ENCODE data around the gene CFAP221.

The CFAP221 gene

GRCh38 chr2:119682578-119682977 is 138.3 kb downstream of the CFAP221 start:
- H3K27me3 Mint-ChIP-seq = no peaks in the 10 kb centered on the region
- no peak overlapping the region for H3K27ac Mint-ChIP-seq
- peaks cover 31% of the 10 kb centered on the region for H3K4me1 Mint-ChIP-seq (ENCODE audit: low read depth)
- H3K4me3 Mint-ChIP-seq = no peak overlapping the region
- H3K36me3 Mint-ChIP-seq (ENCODE audit: low read depth) = peaks cover 20% of the 10 kb centered on the region
- H3K9me3 Mint-ChIP-seq = no peaks in the 10 kb centered on the region

GRCh38 chr2:119683074-119683712 is 138.9 kb downstream of the CFAP221 start:
- Mint-ChIP-seq H3K36me3 (ENCODE audit: low read depth) (peaks cover 21% of the 10 kb centered on the region), H3K4me1 (ENCODE audit: low read depth) (peaks cover 31% of the 10 kb centered on the region), H3K9me3 (no peaks in the 10 kb centered on the region), H3K27ac (no peak overlapping the region), H3K27me3 (no peaks in the 10 kb centered on the region), H3K4me3 (no peak overlapping the region)

GRCh38 chr2:119683713-119684443 is 139.6 kb downstream of the CFAP221 start:
- no peaks in the 10 kb centered on the region for H3K27me3 Mint-ChIP-seq
- H3K9me3 Mint-ChIP-seq = no peaks in the 10 kb centered on the region
- H3K4me1 Mint-ChIP-seq (ENCODE audit: low read depth) = peaks cover 31% of the 10 kb centered on the region
- peaks cover 21% of the 10 kb centered on the region for H3K36me3 Mint-ChIP-seq (ENCODE audit: low read depth)
- no peak overlapping the region for H3K4me3 Mint-ChIP-seq
- H3K27ac Mint-ChIP-seq = no peak overlapping the region

- H3K4me1 Mint-ChIP-seq (ENCODE audit: low read depth) = peaks cover 27% of the 10 kb centered on the region
- H3K4me3 Mint-ChIP-seq = no peak overlapping the region
- H3K27ac Mint-ChIP-seq = no peak overlapping the region
- H3K9me3 Mint-ChIP-seq = no peaks in the 10 kb centered on the region
- H3K36me3 Mint-ChIP-seq (ENCODE audit: low read depth) = peaks cover 18% of the 10 kb centered on the region
- H3K27me3 Mint-ChIP-seq = no peaks in the 10 kb centered on the region
These were observed 140.3 kb downstream of the CFAP221 start for GRCh38 chr2:119684518-119684917.

- Mint-ChIP-seq H3K36me3 (ENCODE audit: low read depth) (peaks cover 12% of the 10 kb centered on the region), H3K27me3 (no peaks in the 10 kb centered on the region), H3K4me3 (no peak overlapping the region), H3K4me1 (ENCODE audit: low read depth) (peaks cover 7% of the 10 kb centered on the region), H3K9me3 (no peaks in the 10 kb centered on the region), H3K27ac (no peak overlapping the region)
These were observed 144.4 kb downstream of the CFAP221 start for GRCh38 chr2:119688616-119689015.

GRCh38 chr2:119689218-119689617 is 145.0 kb downstream of the CFAP221 start:
- Mint-ChIP-seq H3K9me3 (peaks cover 3% of the 10 kb centered on the region), H3K4me1 (ENCODE audit: low read depth) (peaks cover 7% of the 10 kb centered on the region), H3K4me3 (no peak overlapping the region), H3K27ac (no peak overlapping the region), H3K36me3 (ENCODE audit: low read depth) (peaks cover 16% of the 10 kb centered on the region), H3K27me3 (no peaks in the 10 kb centered on the region)

GRCh38 chr2:119691189-119691588 is 146.9 kb downstream of the CFAP221 start:
- peaks cover 21% of the 10 kb centered on the region for H3K4me1 Mint-ChIP-seq (ENCODE audit: low read depth)
- peaks cover 3% of the 10 kb centered on the region for H3K9me3 Mint-ChIP-seq
- no peak overlapping the region for H3K27ac Mint-ChIP-seq
- no peak overlapping the region for H3K4me3 Mint-ChIP-seq
- peaks cover 16% of the 10 kb centered on the region for H3K36me3 Mint-ChIP-seq (ENCODE audit: low read depth)
- no peaks in the 10 kb centered on the region for H3K27me3 Mint-ChIP-seq

- H3K9me3 Mint-ChIP-seq = peaks cover 3% of the 10 kb centered on the region
- H3K27ac Mint-ChIP-seq = no peak overlapping the region
- no peaks in the 10 kb centered on the region for H3K27me3 Mint-ChIP-seq
- peaks cover 16% of the 10 kb centered on the region for H3K36me3 Mint-ChIP-seq (ENCODE audit: low read depth)
- H3K4me3 Mint-ChIP-seq = no peak overlapping the region
- peaks cover 24% of the 10 kb centered on the region for H3K4me1 Mint-ChIP-seq (ENCODE audit: low read depth)
These were observed 147.5 kb downstream of the CFAP221 start for GRCh38 chr2:119691651-119692245.

GRCh38 chr2:119692310-119692709 is 148.1 kb downstream of the CFAP221 start:
- no peaks in the 10 kb centered on the region for H3K27me3 Mint-ChIP-seq
- no peak overlapping the region for H3K27ac Mint-ChIP-seq
- peaks cover 11% of the 10 kb centered on the region for H3K36me3 Mint-ChIP-seq (ENCODE audit: low read depth)
- peaks cover 28% of the 10 kb centered on the region for H3K4me1 Mint-ChIP-seq (ENCODE audit: low read depth)
- no peak overlapping the region for H3K4me3 Mint-ChIP-seq
- H3K9me3 Mint-ChIP-seq = peaks cover 3% of the 10 kb centered on the region

GRCh38 chr2:119692954-119693353 is 148.7 kb downstream of the CFAP221 start:
- Mint-ChIP-seq H3K4me1 (ENCODE audit: low read depth) (peaks cover 34% of the 10 kb centered on the region), H3K36me3 (ENCODE audit: low read depth) (peaks cover 8% of the 10 kb centered on the region), H3K4me3 (no peak overlapping the region), H3K9me3 (peaks cover 3% of the 10 kb centered on the region), H3K27ac (no peak overlapping the region), H3K27me3 (no peaks in the 10 kb centered on the region)

- peaks cover 8% of the 10 kb centered on the region for H3K36me3 Mint-ChIP-seq (ENCODE audit: low read depth)
- no peak overlapping the region for H3K4me3 Mint-ChIP-seq
- H3K27me3 Mint-ChIP-seq = no peaks in the 10 kb centered on the region
- peaks cover 3% of the 10 kb centered on the region for H3K9me3 Mint-ChIP-seq
- H3K4me1 Mint-ChIP-seq (ENCODE audit: low read depth) = peaks cover 38% of the 10 kb centered on the region
- no peak overlapping the region for H3K27ac Mint-ChIP-seq
These were observed 149.3 kb downstream of the CFAP221 start for GRCh38 chr2:119693567-119693966.

- Mint-ChIP-seq H3K9me3 (peaks cover 3% of the 10 kb centered on the region), H3K4me3 (no peak overlapping the region), H3K36me3 (ENCODE audit: low read depth) (peaks cover 8% of the 10 kb centered on the region), H3K27me3 (no peaks in the 10 kb centered on the region), H3K4me1 (ENCODE audit: low read depth) (peaks cover 38% of the 10 kb centered on the region), H3K27ac (no peak overlapping the region)
These were observed 149.7 kb downstream of the CFAP221 start for GRCh38 chr2:119693967-119694366.

GRCh38 chr2:119694470-119694844 is 150.2 kb downstream of the CFAP221 start:
- Mint-ChIP-seq H3K4me3 (no peak overlapping the region), H3K36me3 (ENCODE audit: low read depth) (peaks cover 8% of the 10 kb centered on the region), H3K9me3 (peaks cover 3% of the 10 kb centered on the region), H3K27ac (no peak overlapping the region), H3K27me3 (no peaks in the 10 kb centered on the region), H3K4me1 (ENCODE audit: low read depth) (peaks cover 38% of the 10 kb centered on the region)

GRCh38 chr2:119694845-119695521 is 150.7 kb downstream of the CFAP221 start:
- H3K27me3 Mint-ChIP-seq = no peaks in the 10 kb centered on the region
- H3K27ac Mint-ChIP-seq = no peak overlapping the region
- peaks cover 3% of the 10 kb centered on the region for H3K9me3 Mint-ChIP-seq
- no peak overlapping the region for H3K4me3 Mint-ChIP-seq
- H3K4me1 Mint-ChIP-seq (ENCODE audit: low read depth) = peaks cover 38% of the 10 kb centered on the region
- H3K36me3 Mint-ChIP-seq (ENCODE audit: low read depth) = peaks cover 7% of the 10 kb centered on the region

GRCh38 chr2:119696005-119696404 is 151.8 kb downstream of the CFAP221 start:
- Mint-ChIP-seq H3K36me3 (ENCODE audit: low read depth) (peaks cover 4% of the 10 kb centered on the region), H3K4me3 (no peak overlapping the region), H3K4me1 (ENCODE audit: low read depth) (peaks cover 38% of the 10 kb centered on the region), H3K9me3 (peaks cover 3% of the 10 kb centered on the region), H3K27me3 (no peaks in the 10 kb centered on the region), H3K27ac (no peak overlapping the region)
